Measurements from ENCODE around the gene TSPEAR.

GRCh38 chr21:44741921-44742320 lies 30.5 kb upstream of the TSPEAR start:
- TF ChIP-seq, protein P1, sequence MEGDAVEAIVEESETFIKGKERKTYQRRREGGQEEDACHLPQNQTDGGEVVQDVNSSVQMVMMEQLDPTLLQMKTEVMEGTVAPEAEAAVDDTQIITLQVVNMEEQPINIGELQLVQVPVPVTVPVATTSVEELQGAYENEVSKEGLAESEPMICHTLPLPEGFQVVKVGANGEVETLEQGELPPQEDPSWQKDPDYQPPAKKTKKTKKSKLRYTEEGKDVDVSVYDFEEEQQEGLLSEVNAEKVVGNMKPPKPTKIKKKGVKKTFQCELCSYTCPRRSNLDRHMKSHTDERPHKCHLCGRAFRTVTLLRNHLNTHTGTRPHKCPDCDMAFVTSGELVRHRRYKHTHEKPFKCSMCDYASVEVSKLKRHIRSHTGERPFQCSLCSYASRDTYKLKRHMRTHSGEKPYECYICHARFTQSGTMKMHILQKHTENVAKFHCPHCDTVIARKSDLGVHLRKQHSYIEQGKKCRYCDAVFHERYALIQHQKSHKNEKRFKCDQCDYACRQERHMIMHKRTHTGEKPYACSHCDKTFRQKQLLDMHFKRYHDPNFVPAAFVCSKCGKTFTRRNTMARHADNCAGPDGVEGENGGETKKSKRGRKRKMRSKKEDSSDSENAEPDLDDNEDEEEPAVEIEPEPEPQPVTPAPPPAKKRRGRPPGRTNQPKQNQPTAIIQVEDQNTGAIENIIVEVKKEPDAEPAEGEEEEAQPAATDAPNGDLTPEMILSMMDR (IDR thresholded peaks at IDR 0.05; ENCODE audit: insufficient read depth, low read length, poor library complexity, severe bottlenecking), result no peak
- TF ChIP-seq EZH2phosphoT487 (conservative IDR thresholded peaks at IDR 0.05; ENCODE audit: low read length), result no peak

Measured in SU-DHL-6 (cell line).